Stimulated activated naive CD8-positive, alpha-beta T cell treated with anti-CD3 and anti-CD28 coated beads, Interleukin-15, amount 100 ng/mL, for 72 hours (primary cell): ENCODE data around the gene JAZF1.
A peak's percentile ranks its signal among the peaks of the same experiment; 100 is the strongest.

Source experiments
- ATAC-seq: fragments of 150-1000 bp; cut with Tn5 transposase; 2 replicates; pipeline ENCODE4 v1.10.0; 2021; ENCODE audit warnings: mild to moderate bottlenecking, moderate library complexity
- DNase-seq, 2 donors: peaks; one replicate each; pipeline ENCODE4 v3.0.0; 2021 to 2022
- H3K27ac Mint-ChIP-seq, 2 donors: one replicate each; pipeline ENCODE4 v1.8.0; 2022; ENCODE audit warnings: mild to moderate bottlenecking in 2 of 2, mixed read lengths in 2 of 2, moderate library complexity in 2 of 2
- H3K27me3 Mint-ChIP-seq: one replicate; pipeline ENCODE4 v1.8.0; 2022; ENCODE audit warnings: mixed read lengths
- H3K4me1 Mint-ChIP-seq: one replicate; pipeline ENCODE4 v1.8.0; 2022; ENCODE audit warnings: mild to moderate bottlenecking, mixed read lengths
- H3K4me3 Mint-ChIP-seq, 2 donors: one replicate each; pipeline ENCODE4 v1.8.0; 2022; ENCODE audit warnings: mild to moderate bottlenecking in 2 of 2, mixed read lengths in 2 of 2, moderate library complexity in 1 of 2
- H3K9me3 Mint-ChIP-seq, 2 donors: one replicate each; pipeline ENCODE4 v1.8.0; 2022; ENCODE audit warnings: mixed read lengths in 2 of 2

Gene JAZF1

DNA sequence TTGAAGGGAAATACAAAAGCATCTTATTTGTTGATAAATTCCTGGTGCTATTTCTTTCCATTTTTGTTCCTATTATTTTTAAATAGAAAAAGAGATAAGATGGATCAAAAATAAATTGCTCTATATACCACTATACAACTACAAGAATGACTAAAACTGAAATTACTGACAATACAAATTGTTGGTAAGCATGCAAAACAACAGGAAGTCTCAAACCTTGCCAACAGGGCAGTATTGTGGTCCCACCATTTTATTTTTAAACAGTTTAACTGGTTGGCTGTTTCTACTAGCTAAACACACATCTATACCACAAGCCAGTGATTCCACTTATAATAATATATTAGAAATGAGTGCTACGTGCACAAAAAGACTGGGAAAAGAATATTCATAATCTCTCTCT lies 213.0 kb downstream of the JAZF1 start:
- Mint-ChIP-seq H3K4me3 (no peak overlapping the region), H3K27me3 (no peaks in the 10 kb centered on the region), H3K9me3 (peaks cover 0 to 12% of the 10 kb centered on the region in 2 donors), H3K27ac (no peak overlapping the region), H3K4me1 (peaks cover 19% of the 10 kb centered on the region)
- ATAC-seq (no peak), DNase-seq (no peak)

- no peaks in the 10 kb centered on the region for H3K27me3 Mint-ChIP-seq
- H3K27ac Mint-ChIP-seq, result no peak overlapping the region
- ATAC-seq (no peak), DNase-seq (no peak)
- peaks cover 0 to 1% of the 10 kb centered on the region in 2 donors for H3K9me3 Mint-ChIP-seq
- peaks cover 5% of the 10 kb centered on the region for H3K4me1 Mint-ChIP-seq
- no peak overlapping the region for H3K4me3 Mint-ChIP-seq
Observed at GRCh38 chr7:27966219-27966780, 214.3 kb downstream of the JAZF1 start.

DNA sequence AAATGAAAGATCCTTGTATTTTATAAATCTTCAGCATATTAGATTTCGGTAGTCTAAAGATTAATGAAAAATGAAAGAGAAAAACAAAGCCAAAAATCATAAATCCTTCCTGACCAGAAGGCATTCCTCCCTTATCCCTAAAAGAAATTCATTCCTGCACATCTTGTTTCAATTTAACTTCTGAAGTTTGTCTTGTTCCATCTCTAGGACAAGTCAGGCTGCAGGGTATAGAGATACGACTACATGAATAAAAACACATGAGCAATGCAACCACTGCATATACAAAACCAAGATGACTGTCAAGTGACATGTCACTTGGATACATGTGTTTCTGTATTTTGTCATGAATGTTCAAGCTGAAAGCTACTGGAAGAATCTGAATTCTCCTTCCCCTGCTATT lies 214.9 kb downstream of the JAZF1 start:
- Mint-ChIP-seq H3K27ac (no peak overlapping the region), H3K27me3 (no peaks in the 10 kb centered on the region), H3K9me3 (no peaks in the 10 kb centered on the region), H3K4me3 (no peak overlapping the region), H3K4me1 (no peaks in the 10 kb centered on the region)
- no peak for ATAC-seq
- no peak for DNase-seq

- no peak overlapping the region for H3K4me3 Mint-ChIP-seq
- no peaks in the 10 kb centered on the region for H3K4me1 Mint-ChIP-seq
- H3K27me3 Mint-ChIP-seq, result no peaks in the 10 kb centered on the region
- no peak overlapping the region for H3K27ac Mint-ChIP-seq
- DNase-seq (no peak), ATAC-seq (no peak)
- H3K9me3 Mint-ChIP-seq, result no peaks in the 10 kb centered on the region
Observed at GRCh38 chr7:27964820-27965219, 215.8 kb downstream of the JAZF1 start.

DNA sequence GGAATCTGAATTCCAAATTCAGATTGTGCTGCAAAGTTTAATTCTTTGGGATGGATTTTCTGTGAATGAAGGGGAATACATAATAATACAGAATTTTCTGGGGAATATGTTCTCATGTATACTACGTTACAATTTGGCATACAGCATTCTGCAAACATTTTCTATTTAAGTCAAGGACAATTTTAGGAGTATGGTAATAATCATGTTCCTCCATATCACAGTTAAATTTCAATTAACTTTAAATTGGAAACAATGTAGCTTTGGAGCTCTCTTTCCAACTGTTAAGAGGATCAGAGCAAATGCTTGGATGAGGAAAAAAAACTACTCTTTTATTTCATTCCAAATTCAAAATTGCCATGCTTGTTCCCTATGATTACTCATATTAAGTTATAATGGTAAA lies 217.5 kb downstream of the JAZF1 start:
- ATAC-seq, result no peak
- no peak for DNase-seq
- Mint-ChIP-seq H3K4me1 (no peaks in the 10 kb centered on the region), H3K9me3 (no peaks in the 10 kb centered on the region), H3K27ac (no peak overlapping the region), H3K4me3 (no peak overlapping the region), H3K27me3 (no peaks in the 10 kb centered on the region)

- no peak for DNase-seq
- no peak for ATAC-seq
- Mint-ChIP-seq H3K27me3 (no peaks in the 10 kb centered on the region), H3K4me1 (no peaks in the 10 kb centered on the region), H3K9me3 (no peaks in the 10 kb centered on the region), H3K4me3 (no peak overlapping the region), H3K27ac (no peak overlapping the region)
Observed at GRCh38 chr7:27962273-27962672, 218.3 kb downstream of the JAZF1 start.

GRCh38 chr7:27961255-27961654 lies 219.3 kb downstream of the JAZF1 start:
- no peak for DNase-seq
- no peak overlapping the region for H3K27ac Mint-ChIP-seq

DNA sequence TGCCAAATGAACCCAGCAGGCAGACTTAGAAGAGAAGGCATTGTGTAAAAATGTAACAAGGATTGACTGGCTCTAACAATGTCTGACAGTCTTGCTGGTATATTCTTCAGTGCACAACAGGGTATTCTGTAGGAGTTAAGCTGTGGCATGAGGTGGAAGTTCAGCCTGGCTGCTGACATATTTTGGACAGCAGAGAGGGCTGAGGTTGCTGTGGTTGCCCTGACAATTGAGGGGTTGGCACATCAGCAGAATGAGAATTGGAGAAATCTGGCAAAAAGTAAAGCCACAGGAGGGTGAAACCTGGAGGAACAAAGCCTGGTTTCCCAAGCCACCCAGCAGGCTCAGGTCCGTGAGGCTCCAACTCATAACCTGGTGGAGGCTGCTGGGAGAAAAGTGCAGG lies 220.2 kb downstream of the JAZF1 start:
- H3K4me3 Mint-ChIP-seq, result no peak overlapping the region
- ATAC-seq (no peak), DNase-seq (no peak)
- no peaks in the 10 kb centered on the region for H3K9me3 Mint-ChIP-seq
- H3K27ac Mint-ChIP-seq, result peak overlapping the region in 1 of 2 donors; percentile 79
- no peaks in the 10 kb centered on the region for H3K27me3 Mint-ChIP-seq
- H3K4me1 Mint-ChIP-seq, result no peaks in the 10 kb centered on the region

More at GRCh38 chr7:27961255-27961654, 219.3 kb downstream of the JAZF1 start:
- H3K4me1 Mint-ChIP-seq, result no peaks in the 10 kb centered on the region
- no peak overlapping the region for H3K4me3 Mint-ChIP-seq
- H3K9me3 Mint-ChIP-seq, result no peaks in the 10 kb centered on the region
- H3K27me3 Mint-ChIP-seq, result no peaks in the 10 kb centered on the region
- no peak for ATAC-seq

- no peak for ATAC-seq
- DNase-seq, result no peak
- Mint-ChIP-seq H3K4me1 (peaks cover 3% of the 10 kb centered on the region), H3K9me3 (no peaks in the 10 kb centered on the region), H3K27ac (no peak overlapping the region), H3K4me3 (no peak overlapping the region), H3K27me3 (no peaks in the 10 kb centered on the region)
Observed at GRCh38 chr7:27958933-27959548, 221.6 kb downstream of the JAZF1 start.

DNA sequence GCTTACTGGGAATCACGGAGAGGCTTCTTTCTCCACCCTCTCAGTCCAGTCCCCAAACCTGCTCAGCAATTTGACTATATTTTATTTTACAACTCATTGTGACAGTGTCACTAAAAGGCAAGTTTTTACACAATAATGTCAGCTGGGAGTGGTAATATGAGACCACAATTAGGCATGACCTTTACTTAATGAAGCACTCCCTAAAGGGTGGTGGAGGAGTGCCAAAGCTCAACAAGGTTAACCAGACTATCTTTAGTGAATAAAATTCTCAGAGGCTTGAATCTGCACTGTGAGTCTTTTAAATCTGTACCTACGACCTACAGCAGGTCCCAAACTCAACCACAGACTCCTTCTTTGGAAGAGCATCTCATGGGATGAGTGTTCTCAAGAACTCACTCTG lies 225.0 kb downstream of the JAZF1 start:
- ATAC-seq, result no peak
- Mint-ChIP-seq H3K4me1 (peaks cover 12% of the 10 kb centered on the region), H3K27ac (no peak overlapping the region), H3K9me3 (no peaks in the 10 kb centered on the region), H3K4me3 (no peak overlapping the region), H3K27me3 (no peaks in the 10 kb centered on the region)
- DNase-seq, result no peak

DNA sequence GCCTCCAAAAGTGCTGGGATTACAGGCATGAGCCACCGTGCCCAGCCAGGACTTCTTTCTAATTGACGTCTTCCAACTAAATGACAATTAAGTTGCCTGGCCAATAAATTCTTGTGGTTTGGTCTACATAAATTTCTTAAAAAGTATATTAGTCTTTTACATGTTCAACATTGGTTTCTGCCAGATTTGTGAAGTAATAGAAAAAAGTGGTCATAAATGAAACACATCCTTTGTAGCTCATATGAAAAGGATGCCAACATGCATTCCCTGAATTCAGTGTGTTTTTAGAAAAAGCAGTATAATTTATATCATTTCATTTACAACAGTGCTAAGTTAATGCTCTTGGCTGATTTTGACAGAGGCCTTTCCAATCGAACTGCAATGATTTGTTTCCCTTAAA lies 225.6 kb downstream of the JAZF1 start:
- H3K4me1 Mint-ChIP-seq, result peaks cover 12% of the 10 kb centered on the region
- no peaks in the 10 kb centered on the region for H3K9me3 Mint-ChIP-seq
- no peaks in the 10 kb centered on the region for H3K27me3 Mint-ChIP-seq
- H3K27ac Mint-ChIP-seq, result no peak overlapping the region
- DNase-seq (no peak), ATAC-seq (no peak)
- no peak overlapping the region for H3K4me3 Mint-ChIP-seq

DNA sequence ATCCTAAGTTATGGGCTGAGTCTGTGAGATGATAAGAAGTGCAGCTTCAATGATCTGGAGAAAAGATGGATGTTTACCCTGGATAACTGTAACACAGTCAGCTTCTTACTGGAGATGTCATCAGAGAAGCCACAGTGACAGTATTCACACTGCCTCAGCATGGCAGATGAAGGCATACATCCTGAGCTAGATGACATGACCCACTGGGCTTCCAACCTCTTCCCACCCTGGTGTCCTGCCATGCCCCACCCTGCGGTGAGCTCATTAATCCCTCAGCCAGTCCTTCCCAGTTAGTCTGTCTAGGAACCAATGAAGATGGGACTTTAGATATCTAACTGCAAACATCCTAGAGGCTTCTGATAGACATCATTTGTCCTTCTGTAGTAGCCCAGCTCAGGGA lies 226.8 kb downstream of the JAZF1 start:
- DNase-seq, result no peak
- H3K4me3 Mint-ChIP-seq, result no peak overlapping the region
- peaks cover 12% of the 10 kb centered on the region for H3K4me1 Mint-ChIP-seq
- peak overlapping the region; percentile 71 to 73 for H3K27ac Mint-ChIP-seq
- ATAC-seq, result peak; percentile 39
- H3K27me3 Mint-ChIP-seq, result no peaks in the 10 kb centered on the region
- no peaks in the 10 kb centered on the region for H3K9me3 Mint-ChIP-seq

DNA sequence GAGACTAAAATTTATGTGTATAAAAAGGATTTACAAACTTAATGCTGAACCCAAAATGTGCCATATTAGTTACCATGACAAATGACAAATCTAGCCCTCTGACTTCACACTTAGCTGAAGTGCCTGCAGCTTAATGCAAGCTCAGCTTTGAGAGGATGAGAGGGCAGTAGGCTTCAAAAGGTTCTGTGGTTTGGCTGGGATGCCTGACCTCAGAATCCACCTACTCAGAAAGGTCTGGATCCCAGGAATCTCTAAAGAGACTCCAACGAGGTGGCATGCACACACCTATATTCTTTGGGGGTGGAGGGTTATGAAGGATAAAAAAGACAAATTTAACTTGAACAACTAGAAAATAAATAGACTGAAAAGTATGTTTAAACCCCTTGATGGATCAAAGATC lies 227.2 kb downstream of the JAZF1 start:
- Mint-ChIP-seq H3K27me3 (no peaks in the 10 kb centered on the region), H3K9me3 (no peaks in the 10 kb centered on the region), H3K4me3 (no peak overlapping the region), H3K4me1 (peaks cover 12% of the 10 kb centered on the region), H3K27ac (peak overlapping the region; percentile 71 to 73)
- DNase-seq, result no peak
- ATAC-seq, result no peak

DNA sequence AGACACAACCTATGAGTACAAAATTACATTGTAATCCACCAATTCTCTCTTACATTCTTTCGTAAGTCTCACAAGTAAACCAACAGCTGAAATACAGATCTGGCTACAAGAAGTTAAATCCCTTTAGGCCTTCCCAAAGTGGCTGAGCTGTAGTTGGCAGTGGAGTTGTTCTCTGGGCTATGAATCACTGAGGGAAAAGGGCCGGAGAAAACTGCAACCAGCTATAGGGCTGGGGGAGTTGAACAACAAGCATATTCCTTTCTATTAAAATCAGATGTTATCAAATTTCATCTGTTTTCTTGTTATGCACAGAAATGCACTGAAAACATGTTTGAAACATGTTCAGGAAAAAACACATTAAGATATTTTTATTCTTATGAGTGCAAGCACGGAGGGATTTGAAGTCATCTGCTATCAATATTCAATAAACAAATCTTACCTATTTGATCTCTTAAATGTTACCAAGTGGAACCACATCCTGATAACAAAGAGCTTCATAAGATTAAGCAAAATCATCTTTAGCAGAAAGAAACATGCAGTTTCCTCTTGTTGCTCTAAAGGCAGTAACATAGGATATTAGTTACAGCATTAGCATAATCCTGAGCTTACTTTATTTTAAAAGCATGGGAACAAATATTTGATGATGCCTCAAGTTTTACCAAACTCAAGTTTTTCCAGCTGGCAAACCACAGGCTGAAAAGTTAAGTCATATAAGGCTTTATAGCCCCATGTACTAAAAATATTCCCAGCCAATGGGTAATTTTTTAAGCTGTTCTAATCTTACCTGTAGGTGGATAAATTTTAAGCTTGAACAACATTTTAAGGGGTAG lies 227.9 kb downstream of the JAZF1 start:
- no peak overlapping the region for H3K4me3 Mint-ChIP-seq
- H3K27ac Mint-ChIP-seq, result no peak overlapping the region
- ATAC-seq, result no peak
- peaks cover 12% of the 10 kb centered on the region for H3K4me1 Mint-ChIP-seq
- no peaks in the 10 kb centered on the region for H3K9me3 Mint-ChIP-seq
- DNase-seq, result no peak
- no peaks in the 10 kb centered on the region for H3K27me3 Mint-ChIP-seq

GRCh38 chr7:27950123-27950522 lies 230.5 kb downstream of the JAZF1 start:
- no peak overlapping the region for H3K4me3 Mint-ChIP-seq
- ATAC-seq (no peak), DNase-seq (no peak)
- no peaks in the 10 kb centered on the region for H3K9me3 Mint-ChIP-seq
- no peaks in the 10 kb centered on the region for H3K27me3 Mint-ChIP-seq
- H3K27ac Mint-ChIP-seq, result peak overlapping the region in 1 of 2 donors; percentile 36
- H3K4me1 Mint-ChIP-seq, result peaks cover 12% of the 10 kb centered on the region

DNA sequence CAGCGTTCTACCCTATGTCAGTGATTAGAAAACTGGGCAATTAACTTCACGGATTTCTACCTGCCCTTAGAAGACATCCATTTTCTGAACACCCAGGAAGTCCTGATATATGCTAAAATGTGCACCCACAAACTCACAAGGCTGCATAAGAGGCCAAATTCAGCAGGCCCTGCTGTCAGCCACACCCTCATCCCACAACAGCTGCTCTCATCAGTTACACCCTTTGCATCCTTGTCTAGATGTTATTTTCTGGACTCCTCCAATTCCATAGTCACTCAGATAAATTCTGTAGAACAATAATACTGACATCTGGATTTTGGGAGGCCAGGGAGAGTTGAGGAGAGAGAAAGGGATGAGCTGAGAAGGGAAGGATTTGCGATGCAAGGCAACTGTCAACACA lies 231.7 kb downstream of the JAZF1 start:
- DNase-seq (no peak), ATAC-seq (no peak)
- peaks cover 8% of the 10 kb centered on the region for H3K4me1 Mint-ChIP-seq
- no peak overlapping the region for H3K4me3 Mint-ChIP-seq
- no peaks in the 10 kb centered on the region for H3K9me3 Mint-ChIP-seq
- H3K27me3 Mint-ChIP-seq, result no peaks in the 10 kb centered on the region
- no peak overlapping the region for H3K27ac Mint-ChIP-seq
